ENCODE measurements around the gene SYNE1. TPM values are rescaled to one million over a fixed set of nuclear protein-coding genes. Genes with fewer than 3 reads are reported as not detected.
A peak's percentile ranks its signal among the peaks of the same experiment; 100 is the strongest.

The SYNE1 gene
- polyA plus RNA-seq, 3 donors = 92.5 to 119 (median 93.6) TPM

- no peak for DNase-seq
Measured at GRCh38 chr6:152277826-152278329, 359.3 kb downstream of the SYNE1 start.

GRCh38 chr6:152273638-152274037, 363.5 kb downstream of the SYNE1 start:
- DNase-seq = no peak

- no peak for DNase-seq
Measured at GRCh38 chr6:152273002-152273401, 364.2 kb downstream of the SYNE1 start.

- no peak for DNase-seq
Measured at GRCh38 chr6:152272486-152272885, 364.7 kb downstream of the SYNE1 start.

- DNase-seq = no peak
Measured at GRCh38 chr6:152271776-152272464, 365.2 kb downstream of the SYNE1 start.

- DNase-seq = no peak
Measured at GRCh38 chr6:152270301-152270925, 366.7 kb downstream of the SYNE1 start.

GRCh38 chr6:152268846-152269442, 368.2 kb downstream of the SYNE1 start:
- DNase-seq = no peak

GRCh38 chr6:152267967-152268845, 369.0 kb downstream of the SYNE1 start:
- DNase-seq = no peak

GRCh38 chr6:152265651-152266050, 371.5 kb downstream of the SYNE1 start:
- no peak for DNase-seq

GRCh38 chr6:152263582-152263981, 373.6 kb downstream of the SYNE1 start:
- DNase-seq = no peak

- DNase-seq = no peak
Measured at GRCh38 chr6:152261179-152261578, 376.0 kb downstream of the SYNE1 start.

- DNase-seq = no peak
Measured at GRCh38 chr6:152259234-152259633, 377.9 kb downstream of the SYNE1 start.

- no peak for DNase-seq
Measured at GRCh38 chr6:152257581-152257980, 379.6 kb downstream of the SYNE1 start.

GRCh38 chr6:152250127-152250526, 387.0 kb downstream of the SYNE1 start:
- no peak for DNase-seq

- no peak for DNase-seq
Measured at GRCh38 chr6:152248980-152249379, 388.2 kb downstream of the SYNE1 start.

GRCh38 chr6:152246554-152247337, 390.4 kb downstream of the SYNE1 start:
- DNase-seq = no peak

GRCh38 chr6:152244998-152245630, 392.0 kb downstream of the SYNE1 start:
- no peak for DNase-seq

- peak; percentile 69 for DNase-seq
Measured at GRCh38 chr6:152241013-152241766, 396.0 kb downstream of the SYNE1 start.

GRCh38 chr6:152240436-152240835, 396.7 kb downstream of the SYNE1 start:
- DNase-seq = no peak

Measured in renal pelvis (tissue), 4 donors.